Thyroid gland (tissue), 4 donors: ENCODE results near the gene MED29. TPM values are rescaled to one million over a fixed set of nuclear protein-coding genes. Genes with fewer than 3 reads are reported as not detected.

ENCODE experiments used
- DNase-seq, 2 donors: peaks; one replicate each; pipeline ENCODE4 v3.0.0-alpha.2; 2019
- H3K27ac ChIP-seq, 3 donors: fragments of 200-600 bp; sonication (generic); 1 replicate in 2 of 3; 2 replicates in 1 of 3; pipeline ENCODE4 v1.5.1; 2016 to 2019; ENCODE audit warnings: mild to moderate bottlenecking in 1 of 3, moderate library complexity in 1 of 3
- H3K27me3 ChIP-seq: fragments of 200-600 bp; sonication (generic); one replicate; pipeline ENCODE4 v1.5.1; 2019
- H3K36me3 ChIP-seq, 2 donors: fragments of 200-600 bp; sonication (generic); one replicate each; pipeline ENCODE4 v1.5.1; 2016 to 2019
- H3K4me1 ChIP-seq, 2 donors: fragments of 200-600 bp; sonication (generic); one replicate each; pipeline ENCODE4 v1.5.1; 2017 to 2019
- H3K4me3 ChIP-seq, 3 donors: fragments of 200-600 bp; sonication (generic); replicated peaks in 1 of 3; 1 replicate in 2 of 3; 2 replicates in 1 of 3; pipeline ENCODE4 v1.5.1; 2016; ENCODE audit warnings: mild to moderate bottlenecking in 1 of 3
- H3K9me3 ChIP-seq: fragments of 200-600 bp; sonication (generic); one replicate; pipeline ENCODE4 v1.5.1; 2017
- CTCF ChIP-seq, 6 experiments: fragments of 200-600 bp in 3 of 6; fragments of 450-650 bp in 3 of 6; sonication (generic) in 3 of 6; IDR thresholded peaks; one replicate each; pipeline ENCODE4 v1.5.1; 2016 to 2019; ENCODE audit warnings: antibody characterized with exemption in 6 of 6, mild to moderate bottlenecking in 2 of 6, inconsistent platforms in 1 of 6, moderate library complexity in 1 of 6
- POLR2A ChIP-seq, 2 donors: fragments of 450-650 bp; IDR thresholded peaks; one replicate each; pipeline ENCODE4 v1.6.1; 2017; ENCODE audit warnings: antibody characterized with exemption in 2 of 2, mild to moderate bottlenecking in 2 of 2, moderate library complexity in 1 of 2
- WGBS, 2 donors: methylation state at CpG; one replicate each; pipeline ENCODE4 v1.1.5; 2017; 5-methylcytosine and 5-hydroxymethylcytosine counted together
- intact Hi-C: fragments of 100-400 bp; cut with DNase I; formaldehyde crosslinking; loops from one replicate; pipeline ENCODE4 v1.15.1; 2023
- total RNA-seq, 4 donors: library from RNA; depleted of rRNA; stranded (reverse); fragments of >200 nt; gene quantifications; one replicate each; pipeline ENCODE4 v1.2.3, GENCODE V29; 2016

The MED29 gene
- total RNA-seq, 4 donors from 2014 or later: 44.3 to 77.5 (median 63.4) TPM

GRCh38 chr19:39382991-39383828, 8.0 kb upstream of the MED29 start:
- Histone ChIP-seq H3K9me3 (no peaks in the 10 kb centered on the region), H3K4me3 (no peak overlapping the region), H3K27me3 (no peaks in the 10 kb centered on the region), H3K4me1 (no peaks in the 10 kb centered on the region), H3K36me3 (peaks cover 70 to 85% of the 10 kb centered on the region in 2 donors), H3K27ac (no peak overlapping the region)
- WGBS, 2 donors: 94% methylated on average over 18 of the region's 18 CpGs
- TF ChIP-seq POLR2A (IDR thresholded peaks at IDR 0.05) (no peak), CTCF (IDR thresholded peaks at IDR 0.05) (no peak)
- intact Hi-C loops: no loop called here
- no peak for DNase-seq

GRCh38 chr19:39384839-39385568, 6.2 kb upstream of the MED29 start:
- H3K27ac ChIP-seq: no peak overlapping the region
- H3K4me1 ChIP-seq: peaks cover 3 to 5% of the 10 kb centered on the region in 2 donors
- TF ChIP-seq CTCF (IDR thresholded peaks at IDR 0.05): no peak
- TF ChIP-seq POLR2A (IDR thresholded peaks at IDR 0.05): no peak
- intact Hi-C loops: loop anchor here (5.0 kb wide), 1 partner anchor 38 kb away; no protein-coding TSS in a partner anchor
- H3K9me3 ChIP-seq: no peaks in the 10 kb centered on the region
- 74 to 77% methylated on average over 8 of the region's 9 CpGs for WGBS, 2 donors
- DNase-seq: no peak
- H3K27me3 ChIP-seq: no peaks in the 10 kb centered on the region
- H3K4me3 ChIP-seq: no peak overlapping the region
- H3K36me3 ChIP-seq: peaks cover 58 to 72% of the 10 kb centered on the region in 2 donors

- H3K27ac ChIP-seq: no peak overlapping the region
- no peak overlapping the region for H3K4me3 ChIP-seq
- no peak for DNase-seq
- intact Hi-C loops: loop anchor here (5.0 kb wide), 1 partner anchor 39 kb away; no protein-coding TSS in a partner anchor
- TF ChIP-seq POLR2A (IDR thresholded peaks at IDR 0.05) (no peak), CTCF (IDR thresholded peaks at IDR 0.05) (no peak)
- WGBS, 2 donors: 83 to 88% methylated on average over 20 of the region's 20 CpGs
- no peaks in the 10 kb centered on the region for H3K9me3 ChIP-seq
- H3K27me3 ChIP-seq: no peaks in the 10 kb centered on the region
- H3K4me1 ChIP-seq: peaks cover 4 to 7% of the 10 kb centered on the region in 2 donors
- peaks cover 50 to 64% of the 10 kb centered on the region in 2 donors for H3K36me3 ChIP-seq
These were observed 5.4 kb upstream of the MED29 start for GRCh38 chr19:39385629-39386411.

GRCh38 chr19:39386557-39386956, 4.6 kb upstream of the MED29 start:
- DNase-seq: no peak
- WGBS, 2 donors: 81 to 90% methylated on average over 7 of the region's 7 CpGs

More at GRCh38 chr19:39386557-39386956, 4.6 kb upstream of the MED29 start:
- TF ChIP-seq CTCF (IDR thresholded peaks at IDR 0.05) (no peak), POLR2A (IDR thresholded peaks at IDR 0.05) (no peak)
- Histone ChIP-seq H3K4me1 (peaks cover 5 to 7% of the 10 kb centered on the region in 2 donors), H3K27ac (no peak overlapping the region), H3K4me3 (no peak overlapping the region), H3K27me3 (no peaks in the 10 kb centered on the region), H3K9me3 (no peaks in the 10 kb centered on the region), H3K36me3 (peaks cover 43 to 57% of the 10 kb centered on the region in 2 donors)
- intact Hi-C loops: loop anchor here (5.0 kb wide), 1 partner anchor 39 kb away; no protein-coding TSS in a partner anchor
